Naive thymus-derived CD4-positive, alpha-beta T cell (primary cell): ENCODE measurements around the gene DOCK10. TPM values are rescaled to one million over a fixed set of nuclear protein-coding genes. Genes with fewer than 3 reads are reported as not detected.

Experiments
- ATAC-seq: fragments of 150-1000 bp; cut with Tn5 transposase; 2 replicates; pipeline ENCODE4 v1.10.0; 2021; ENCODE audit warnings: mild to moderate bottlenecking, moderate library complexity
- CTCF ChIA-PET: fragments of 350-600 bp; sonication (Branson Sonifier 250); formaldehyde crosslinking; loops from one replicate; lab custom pipeline; 2021; ENCODE audit warnings: antibody characterized with exemption; lab: Charles Lee
- POLR2A ChIA-PET: fragments of 350-600 bp; sonication (Branson Sonifier 250); formaldehyde crosslinking; loops from one replicate; lab custom pipeline; 2021; ENCODE audit warnings: antibody characterized with exemption, inconsistent platforms; lab: Charles Lee
- DNase-seq, 9 donors: peaks; one replicate each; pipeline versions ENCODE4 v3.0.0 to v3.0.0-alpha.2; 2020 to 2022; ENCODE audit warnings: mixed read lengths in 1 of 9
- H3K27ac ChIP-seq: one replicate; pipeline ENCODE4 v1.7.0; 2013; ENCODE audit warnings: mild to moderate bottlenecking, low read depth, low read length, moderate library complexity
- H3K27me3 ChIP-seq, 2 donors: one replicate each; pipeline ENCODE4 v1.7.0; 2013; ENCODE audit warnings: low read length in 2 of 2, mild to moderate bottlenecking in 2 of 2, moderate library complexity in 2 of 2; ENCODE audit not compliant: control insufficient read depth in 2 of 2, insufficient read depth in 2 of 2
- H3K36me3 ChIP-seq, 3 experiments: 1 replicate in 2 of 3; 2 replicates in 1 of 3; pipeline ENCODE4 v1.7.0; 2013; ENCODE audit warnings: low read length in 3 of 3, mild to moderate bottlenecking in 3 of 3, moderate library complexity in 1 of 3; ENCODE audit not compliant: insufficient read depth in 3 of 3, control insufficient read depth in 2 of 3
- H3K4me1 ChIP-seq, 2 donors: one replicate each; pipeline ENCODE4 v1.7.0; 2013; ENCODE audit warnings: low read length in 2 of 2, mild to moderate bottlenecking in 2 of 2, moderate library complexity in 1 of 2; ENCODE audit not compliant: control insufficient read depth in 2 of 2, insufficient read depth in 2 of 2
- H3K4me3 ChIP-seq: 2 replicates; pipeline ENCODE4 v1.7.0; 2013; ENCODE audit warnings: mild to moderate bottlenecking, low read length
- H3K9me3 ChIP-seq, 3 experiments: 1 replicate in 2 of 3; 2 replicates in 1 of 3; pipeline ENCODE4 v1.7.0; 2013; ENCODE audit warnings: low read length in 3 of 3; ENCODE audit not compliant: control insufficient read depth in 2 of 3
- H3K27ac Mint-ChIP-seq, 9 donors: one replicate each; pipeline ENCODE4 v1.8.0; 2020 to 2022; ENCODE audit warnings: mixed read lengths in 9 of 9, mild to moderate bottlenecking in 8 of 9, moderate library complexity in 5 of 9, inconsistent platforms in 2 of 9
- H3K27me3 Mint-ChIP-seq, 5 donors: one replicate each; pipeline ENCODE4 v1.8.0; 2021 to 2022; ENCODE audit warnings: mixed read lengths in 5 of 5, mild to moderate bottlenecking in 1 of 5
- H3K36me3 Mint-ChIP-seq, 5 donors: one replicate each; pipeline ENCODE4 v1.8.0; 2020 to 2022; ENCODE audit warnings: mixed read lengths in 5 of 5, mild to moderate bottlenecking in 3 of 5, inconsistent platforms in 1 of 5
- H3K4me1 Mint-ChIP-seq, 7 donors: one replicate each; pipeline ENCODE4 v1.8.0; 2020 to 2022; ENCODE audit warnings: mixed read lengths in 7 of 7, mild to moderate bottlenecking in 3 of 7, inconsistent platforms in 1 of 7
- H3K4me3 Mint-ChIP-seq, 10 donors: one replicate each; pipeline ENCODE4 v1.8.0; 2020 to 2022; ENCODE audit warnings: mild to moderate bottlenecking in 10 of 10, mixed read lengths in 10 of 10, moderate library complexity in 6 of 10, inconsistent platforms in 2 of 10
- H3K9me3 Mint-ChIP-seq, 11 donors: one replicate each; pipeline ENCODE4 v1.8.0; 2020 to 2022; ENCODE audit warnings: mixed read lengths in 11 of 11, mild to moderate bottlenecking in 4 of 11, inconsistent platforms in 1 of 11, moderate library complexity in 1 of 11
- intact Hi-C, 2 donors: fragments of 100-400 bp; cut with micrococcal nuclease; formaldehyde crosslinking; loops; one replicate each; pipeline ENCODE4 v1.15.1; 2023
- polyA plus RNA-seq, 2 donors: library from polyadenylated mRNA; unstranded; fragments of 300-500 nt; fragmentation: Illumina TruSeq; gene quantifications; one replicate each; pipeline ENCODE4 v1.2.3, GENCODE V29; 2021
- total RNA-seq, 6 experiments: library from RNA in 5 of 6; stranded (reverse) in 5 of 6; gene quantifications; 1 replicate in 5 of 6; 2 replicates in 1 of 6; pipeline ENCODE4 v1.2.3 and lab custom pipeline; 2021 to 2026

The DOCK10 gene
- total and polyA plus RNA-seq, 7 experiments from 2014 or later: 64.2 to 275 (median 211) TPM

DNA sequence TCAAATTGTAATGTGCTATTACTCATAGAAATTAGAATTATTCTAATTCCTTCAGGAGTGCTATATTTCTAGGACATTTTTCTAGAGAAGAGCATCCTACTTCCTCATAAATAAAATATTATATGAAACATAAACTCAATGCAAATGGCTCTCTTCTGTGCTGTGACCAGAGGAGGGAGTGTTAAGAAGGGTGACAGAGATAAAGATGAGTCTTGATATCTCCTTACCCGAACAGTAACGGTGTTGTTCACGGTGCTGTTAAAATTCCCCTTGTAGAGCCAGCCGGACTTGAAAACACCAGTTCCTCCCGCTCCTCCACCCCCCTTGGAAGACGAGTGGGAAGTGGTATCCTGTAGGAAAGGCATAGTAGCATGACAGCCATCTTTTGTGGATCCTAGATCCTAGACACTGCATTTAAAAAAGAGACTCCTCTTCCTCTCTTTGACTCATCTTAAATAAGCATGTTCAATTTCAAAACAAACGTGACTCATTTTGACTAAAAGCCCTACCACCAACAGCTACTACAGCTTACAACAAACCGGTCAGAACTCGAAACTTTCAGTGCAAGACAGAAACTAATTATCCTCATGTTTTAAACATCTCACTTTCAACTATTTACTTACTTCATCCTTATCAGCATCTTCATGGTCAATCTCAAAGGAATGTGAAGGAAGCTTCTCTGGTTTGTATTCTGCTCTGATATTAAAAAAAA lies 156.3 kb downstream of the DOCK10 start:
- no peak overlapping the region for H3K4me3 ChIP-seq
- ATAC-seq (peak; percentile 47), DNase-seq (no peak)
- CTCF ChIA-PET: interaction anchor here (1.3 kb wide), 1 partner anchor 116 kb away, joined by 3 read pairs; no protein-coding TSS in a partner anchor
- no peak overlapping the region for H3K4me3 Mint-ChIP-seq
- peaks cover 49 to 76% (median 57%) of the 10 kb centered on the region in 7 donors for H3K4me1 Mint-ChIP-seq
- H3K27ac ChIP-seq: no peak overlapping the region
- H3K9me3 Mint-ChIP-seq: peaks cover 0 to 2% (median 0%) of the 10 kb centered on the region in 11 donors
- peaks cover 8 to 9% of the 10 kb centered on the region in 2 donors for H3K4me1 ChIP-seq
- intact Hi-C loops: loop anchor here (1.0 to 2.0 kb wide), 2 partner anchors 116 to 117 kb away; no protein-coding TSS in a partner anchor
- no peaks in the 10 kb centered on the region for H3K9me3 ChIP-seq
- H3K36me3 ChIP-seq: peaks cover 18 to 80% (median 34%) of the 10 kb centered on the region in 3 experiments
- no peaks in the 10 kb centered on the region for H3K27me3 Mint-ChIP-seq
- H3K36me3 Mint-ChIP-seq: peaks cover 14 to 79% (median 67%) of the 10 kb centered on the region in 5 donors
- H3K27ac Mint-ChIP-seq: peak overlapping the region; percentile 11 to 81 (median 56)
- no peaks in the 10 kb centered on the region for H3K27me3 ChIP-seq
- POLR2A ChIA-PET: no interaction called here

DNA sequence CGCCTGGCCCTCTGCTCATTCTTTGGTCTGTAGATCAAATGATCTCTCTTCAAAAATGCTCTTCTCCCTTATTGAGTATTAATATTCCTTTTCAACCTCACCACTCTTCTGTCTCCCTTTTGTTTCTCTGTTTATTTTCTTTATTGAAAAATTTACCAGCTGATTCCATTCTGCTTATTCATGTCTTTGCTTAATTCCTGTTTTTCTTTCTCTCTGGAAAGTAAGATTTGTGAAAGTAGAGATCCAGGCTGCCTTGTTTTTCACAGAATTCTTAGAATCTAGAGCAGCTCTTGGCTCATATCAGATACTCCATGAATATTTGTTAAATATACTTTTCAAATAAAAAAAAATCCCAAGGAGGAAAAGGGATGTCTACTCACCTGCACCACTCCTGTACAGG lies 157.0 kb downstream of the DOCK10 start:
- no peak overlapping the region for H3K27ac ChIP-seq
- H3K4me3 ChIP-seq: no peak overlapping the region
- H3K9me3 ChIP-seq: no peaks in the 10 kb centered on the region
- CTCF ChIA-PET: interaction anchor here (0.6 kb wide), 1 partner anchor 46 kb away, joined by 3 read pairs; no protein-coding TSS in a partner anchor
- H3K27me3 Mint-ChIP-seq: no peaks in the 10 kb centered on the region
- peaks cover 15 to 79% (median 67%) of the 10 kb centered on the region in 5 donors for H3K36me3 Mint-ChIP-seq
- H3K4me3 Mint-ChIP-seq: no peak overlapping the region
- no peaks in the 10 kb centered on the region for H3K27me3 ChIP-seq
- H3K9me3 Mint-ChIP-seq: peaks cover 0 to 2% (median 0%) of the 10 kb centered on the region in 11 donors
- intact Hi-C loops: no loop called here
- POLR2A ChIA-PET: no interaction called here
- peaks cover 45 to 74% (median 55%) of the 10 kb centered on the region in 7 donors for H3K4me1 Mint-ChIP-seq
- H3K27ac Mint-ChIP-seq: peak overlapping the region in 5 of 9 donors; percentile 42 to 78 (median 61)
- ATAC-seq: no peak
- no peak for DNase-seq
- peaks cover 20 to 78% (median 39%) of the 10 kb centered on the region in 3 experiments for H3K36me3 ChIP-seq
- H3K4me1 ChIP-seq: peaks cover 8 to 9% of the 10 kb centered on the region in 2 donors

DNA sequence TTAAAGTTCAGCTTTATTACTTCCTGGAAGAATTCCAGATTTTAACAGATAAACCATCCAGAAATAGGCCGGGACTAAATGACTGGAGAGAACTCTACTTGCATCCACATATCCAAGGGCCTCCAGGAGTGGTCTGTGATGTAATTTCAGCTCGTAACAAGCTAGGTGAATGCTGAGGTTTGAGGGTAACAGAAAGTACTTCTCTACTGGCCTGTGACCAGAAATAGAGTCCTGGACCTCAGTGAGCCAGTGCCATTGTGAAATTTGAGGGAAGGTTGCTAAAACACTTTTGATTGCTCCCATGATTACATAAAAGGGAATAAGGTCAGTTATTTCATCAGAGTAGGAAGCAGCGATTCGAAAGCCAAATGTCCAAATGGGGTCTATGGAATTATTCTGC lies 158.1 kb downstream of the DOCK10 start:
- no peak overlapping the region for H3K4me3 ChIP-seq
- Mint-ChIP-seq H3K27me3 (no peaks in the 10 kb centered on the region), H3K4me1 (peaks cover 39 to 67% (median 48%) of the 10 kb centered on the region in 7 donors), H3K9me3 (peaks cover 0 to 2% (median 0%) of the 10 kb centered on the region in 11 donors), H3K4me3 (no peak overlapping the region), H3K27ac (peak overlapping the region in 6 of 9 donors; percentile 17 to 85 (median 34)), H3K36me3 (peaks cover 10 to 76% (median 66%) of the 10 kb centered on the region in 5 donors)
- H3K27me3 ChIP-seq: no peaks in the 10 kb centered on the region
- peaks cover 8 to 9% of the 10 kb centered on the region in 2 donors for H3K4me1 ChIP-seq
- peaks cover 20 to 70% (median 42%) of the 10 kb centered on the region in 3 experiments for H3K36me3 ChIP-seq
- ATAC-seq (peak; percentile 28), DNase-seq (no peak)
- POLR2A ChIA-PET: no interaction called here
- no peak overlapping the region for H3K27ac ChIP-seq
- intact Hi-C loops: no loop called here
- CTCF ChIA-PET: no interaction called here
- no peaks in the 10 kb centered on the region for H3K9me3 ChIP-seq

DNA sequence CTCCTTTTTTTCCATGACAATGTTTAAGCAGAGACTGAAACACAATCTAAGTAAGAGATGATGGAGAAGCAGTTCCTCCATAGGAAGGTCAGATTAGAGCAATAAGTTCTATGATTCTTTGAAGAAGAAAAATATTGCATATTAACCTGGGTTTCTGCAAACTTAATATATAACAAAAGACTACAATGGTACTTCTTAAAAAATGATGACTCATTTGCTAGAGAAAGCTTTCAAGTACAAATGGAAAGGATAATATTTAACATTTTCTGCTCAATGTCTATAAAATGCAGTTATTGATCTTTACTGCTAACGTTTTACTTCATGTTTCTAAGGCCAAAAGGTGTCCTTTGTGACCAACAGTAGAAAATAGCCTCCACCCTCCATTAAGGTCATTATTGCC lies 158.6 kb downstream of the DOCK10 start:
- no peak overlapping the region for H3K27ac ChIP-seq
- CTCF ChIA-PET: no interaction called here
- H3K4me1 Mint-ChIP-seq: peaks cover 38 to 66% (median 47%) of the 10 kb centered on the region in 7 donors
- no peak overlapping the region for H3K4me3 Mint-ChIP-seq
- peaks cover 8 to 9% of the 10 kb centered on the region in 2 donors for H3K4me1 ChIP-seq
- POLR2A ChIA-PET: no interaction called here
- H3K9me3 ChIP-seq: no peaks in the 10 kb centered on the region
- H3K27ac Mint-ChIP-seq: peak overlapping the region in 5 of 9 donors; percentile 17 to 85 (median 60)
- peaks cover 21 to 70% (median 42%) of the 10 kb centered on the region in 3 experiments for H3K36me3 ChIP-seq
- no peaks in the 10 kb centered on the region for H3K27me3 Mint-ChIP-seq
- peaks cover 0 to 2% (median 0%) of the 10 kb centered on the region in 11 donors for H3K9me3 Mint-ChIP-seq
- H3K4me3 ChIP-seq: no peak overlapping the region
- DNase-seq (no peak), ATAC-seq (no peak)
- H3K27me3 ChIP-seq: no peaks in the 10 kb centered on the region
- intact Hi-C loops: no loop called here
- H3K36me3 Mint-ChIP-seq: peaks cover 15 to 76% (median 67%) of the 10 kb centered on the region in 5 donors

DNA sequence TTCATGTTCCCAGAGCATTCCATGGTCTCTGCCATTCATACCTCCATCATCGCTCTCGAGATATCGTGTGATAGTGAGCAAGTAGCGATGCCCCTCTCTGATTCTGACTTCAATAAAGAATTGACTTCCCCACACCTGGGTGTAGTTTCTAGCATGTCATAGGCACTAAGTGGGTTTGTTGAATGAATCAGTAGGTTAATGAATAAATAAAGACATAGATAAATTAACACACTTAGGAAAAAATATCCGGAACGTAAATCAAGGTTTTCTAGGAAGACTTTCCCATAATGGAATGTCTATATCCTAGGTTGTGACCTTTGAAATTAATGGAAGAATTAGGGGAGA lies 159.1 kb downstream of the DOCK10 start:
- H3K27ac Mint-ChIP-seq: peak overlapping the region in 6 of 9 donors; percentile 34 to 85 (median 54)
- Histone ChIP-seq H3K9me3 (no peaks in the 10 kb centered on the region), H3K4me1 (peaks cover 8 to 9% of the 10 kb centered on the region in 2 donors), H3K4me3 (no peak overlapping the region), H3K27me3 (no peaks in the 10 kb centered on the region), H3K36me3 (peaks cover 26 to 71% (median 40%) of the 10 kb centered on the region in 3 experiments), H3K27ac (no peak overlapping the region)
- peaks cover 32 to 61% (median 45%) of the 10 kb centered on the region in 7 donors for H3K4me1 Mint-ChIP-seq
- no peak for DNase-seq
- peaks cover 0 to 2% (median 0%) of the 10 kb centered on the region in 11 donors for H3K9me3 Mint-ChIP-seq
- POLR2A ChIA-PET: interaction anchor here (0.9 kb wide), 1 partner anchor 119 kb away, joined by 3 read pairs; no protein-coding TSS in a partner anchor
- CTCF ChIA-PET: no interaction called here
- H3K36me3 Mint-ChIP-seq: peaks cover 20 to 78% (median 67%) of the 10 kb centered on the region in 5 donors
- no peak overlapping the region for H3K4me3 Mint-ChIP-seq
- ATAC-seq: no peak
- intact Hi-C loops: no loop called here
- H3K27me3 Mint-ChIP-seq: no peaks in the 10 kb centered on the region

DNA sequence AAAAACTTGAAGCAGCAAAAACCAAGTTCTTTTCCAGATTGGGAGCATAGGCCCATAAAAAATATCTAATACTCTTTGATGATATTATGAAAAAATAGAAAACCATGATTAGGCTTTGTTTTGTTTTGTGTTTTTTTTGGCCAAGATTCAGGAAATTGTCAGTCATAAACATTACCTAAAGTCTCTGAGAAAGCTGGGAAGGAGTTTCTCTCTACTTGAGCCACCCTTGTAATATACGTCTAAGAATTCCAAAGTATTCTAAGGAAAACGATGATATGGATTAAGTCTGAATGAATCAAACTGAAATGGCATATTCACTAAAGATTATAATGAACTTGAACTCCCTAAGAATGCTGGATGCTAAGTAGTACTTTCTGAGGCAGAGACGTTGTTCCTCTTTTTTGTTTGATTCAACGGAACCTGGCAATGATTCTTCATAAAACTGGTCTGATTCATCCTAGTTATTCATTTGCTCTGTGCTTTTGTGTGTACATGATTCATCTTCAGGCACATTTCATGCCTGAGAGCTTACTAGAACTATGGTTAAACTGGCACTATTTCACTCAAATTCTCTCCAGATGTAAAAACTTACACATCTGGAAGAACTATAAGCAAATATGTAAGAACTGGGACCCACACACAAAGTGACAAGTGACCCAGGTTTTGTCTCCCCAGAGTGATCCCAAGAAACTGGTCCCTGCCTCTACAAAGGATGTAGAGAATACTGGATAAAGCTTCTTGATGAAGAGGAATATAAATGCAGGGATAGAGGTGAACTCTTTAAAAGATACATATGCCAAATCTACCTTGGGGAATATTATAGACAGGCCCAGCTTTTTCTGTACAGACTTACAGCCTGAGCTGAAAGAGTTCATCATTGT lies 159.7 kb downstream of the DOCK10 start:
- ChIA-PET POLR2A (interaction anchor here (0.9 kb wide), 1 partner anchor 119 kb away, joined by 3 read pairs; no protein-coding TSS in a partner anchor), CTCF (interaction anchor here (0.6 kb wide), 1 partner anchor 148 kb away, joined by 3 read pairs; no protein-coding TSS in a partner anchor)
- peaks cover 22 to 84% (median 69%) of the 10 kb centered on the region in 5 donors for H3K36me3 Mint-ChIP-seq

More for the DNA sequence above, 159.7 kb downstream of the DOCK10 start:
- DNase-seq (no peak), ATAC-seq (peak; percentile 70)
- no peaks in the 10 kb centered on the region for H3K9me3 ChIP-seq
- peaks cover 30 to 77% (median 34%) of the 10 kb centered on the region in 3 experiments for H3K36me3 ChIP-seq
- intact Hi-C loops: no loop called here
- Mint-ChIP-seq H3K27ac (peak overlapping the region; percentile 25 to 90 (median 57)), H3K4me1 (peaks cover 30 to 56% (median 45%) of the 10 kb centered on the region in 7 donors), H3K4me3 (peak overlapping the region in 1 of 10 donors; percentile 30), H3K9me3 (peaks cover 0 to 2% (median 0%) of the 10 kb centered on the region in 11 donors), H3K27me3 (no peaks in the 10 kb centered on the region)
- H3K27ac ChIP-seq: no peak overlapping the region
- H3K4me1 ChIP-seq: peaks cover 8 to 9% of the 10 kb centered on the region in 2 donors
- H3K27me3 ChIP-seq: no peaks in the 10 kb centered on the region
- H3K4me3 ChIP-seq: no peak overlapping the region
